ENCODE results near the gene SDK2. TPM values are rescaled to one million over a fixed set of nuclear protein-coding genes. Genes with fewer than 3 reads are reported as not detected.

Gene SDK2
- total RNA-seq, 4 donors from 2014 or later, result 1.4 to 6.8 (median 3.3) TPM

- Histone ChIP-seq H3K27ac (no peak overlapping the region), H3K4me1 (peaks cover 11% of the 10 kb centered on the region), H3K36me3 (no peaks in the 10 kb centered on the region), H3K9me3 (no peaks in the 10 kb centered on the region), H3K4me3 (no peak overlapping the region), H3K27me3 (no peaks in the 10 kb centered on the region)
- WGBS, result 83% methylated on average over 6 of the region's 18 CpGs
- no peak for DNase-seq (ENCODE audit: low spot score in 2 of 2)
- TF ChIP-seq POLR2AphosphoS5 (IDR thresholded peaks at IDR 0.05), result no peak
These were observed 51.7 kb downstream of the SDK2 start for GRCh38 chr17:73592501-73592961.

- no peak overlapping the region for H3K27ac ChIP-seq
- no peaks in the 10 kb centered on the region for H3K9me3 ChIP-seq
- peaks cover under 1% of the 10 kb centered on the region for H3K27me3 ChIP-seq
- TF ChIP-seq CTCF (IDR thresholded peaks at IDR 0.05) (no peak), EP300 (IDR thresholded peaks at IDR 0.05) (no peak), POLR2A (IDR thresholded peaks at IDR 0.05) (no peak), POLR2AphosphoS5 (IDR thresholded peaks at IDR 0.05) (no peak)
- no peak overlapping the region for H3K4me3 ChIP-seq
- H3K36me3 ChIP-seq, result no peaks in the 10 kb centered on the region
- DNase-seq (ENCODE audit: low spot score in 2 of 2), result no peak
- 75% methylated on average over 6 of the region's 6 CpGs for WGBS
- peaks cover 12% of the 10 kb centered on the region for H3K4me1 ChIP-seq
These were observed 52.2 kb downstream of the SDK2 start for GRCh38 chr17:73592079-73592415.

GRCh38 chr17:73591296-73592078 lies 52.8 kb downstream of the SDK2 start:
- TF ChIP-seq POLR2AphosphoS5 (IDR thresholded peaks at IDR 0.05) (no peak), POLR2A (IDR thresholded peaks at IDR 0.05) (no peak), CTCF (IDR thresholded peaks at IDR 0.05) (no peak), EP300 (IDR thresholded peaks at IDR 0.05) (no peak)
- Histone ChIP-seq H3K4me1 (peaks cover 14% of the 10 kb centered on the region), H3K36me3 (no peaks in the 10 kb centered on the region), H3K4me3 (no peak overlapping the region), H3K9me3 (no peaks in the 10 kb centered on the region), H3K27ac (no peak overlapping the region), H3K27me3 (peaks cover 4% of the 10 kb centered on the region)
- no peak for DNase-seq (ENCODE audit: low spot score in 2 of 2)
- WGBS, result 59% methylated on average over 19 of the region's 19 CpGs

GRCh38 chr17:73589363-73589980 lies 54.8 kb downstream of the SDK2 start:
- DNase-seq (ENCODE audit: low spot score in 2 of 2), result no peak
- no peak overlapping the region for H3K27ac ChIP-seq
- WGBS, result 93% methylated on average over 7 of the region's 11 CpGs

GRCh38 chr17:73588891-73589290 lies 55.4 kb downstream of the SDK2 start:
- WGBS, result 88% methylated on average over 4 of the region's 7 CpGs
- H3K27me3 ChIP-seq, result peaks cover 22% of the 10 kb centered on the region
- H3K36me3 ChIP-seq, result no peaks in the 10 kb centered on the region
- no peak overlapping the region for H3K27ac ChIP-seq
- H3K4me1 ChIP-seq, result peaks cover 9% of the 10 kb centered on the region
- H3K4me3 ChIP-seq, result no peak overlapping the region
- no peak for DNase-seq (ENCODE audit: low spot score in 2 of 2)
- H3K9me3 ChIP-seq, result no peaks in the 10 kb centered on the region
- TF ChIP-seq POLR2AphosphoS5 (IDR thresholded peaks at IDR 0.05) (no peak), EP300 (IDR thresholded peaks at IDR 0.05) (no peak), POLR2A (IDR thresholded peaks at IDR 0.05) (no peak), CTCF (IDR thresholded peaks at IDR 0.05) (no peak)

More at GRCh38 chr17:73589363-73589980, 54.8 kb downstream of the SDK2 start:
- H3K4me3 ChIP-seq, result no peak overlapping the region
- H3K36me3 ChIP-seq, result no peaks in the 10 kb centered on the region
- H3K27me3 ChIP-seq, result peaks cover 18% of the 10 kb centered on the region
- no peaks in the 10 kb centered on the region for H3K9me3 ChIP-seq
- H3K4me1 ChIP-seq, result peaks cover 9% of the 10 kb centered on the region
- TF ChIP-seq CTCF (IDR thresholded peaks at IDR 0.05) (no peak), POLR2A (IDR thresholded peaks at IDR 0.05) (no peak), EP300 (IDR thresholded peaks at IDR 0.05) (no peak), POLR2AphosphoS5 (IDR thresholded peaks at IDR 0.05) (no peak)
